HG02885 (cell line): ENCODE data around the gene FAM3A.

ENCODE experiments used
- ATAC-seq: cut with Tn5 transposase; IDR thresholded peaks from one replicate; pipeline ENCODE4 v1.9.1; 2021; ENCODE audit warnings: mild to moderate bottlenecking; ENCODE audit not compliant: unreplicated experiment, poor library complexity

FAM3A gene

DNA sequence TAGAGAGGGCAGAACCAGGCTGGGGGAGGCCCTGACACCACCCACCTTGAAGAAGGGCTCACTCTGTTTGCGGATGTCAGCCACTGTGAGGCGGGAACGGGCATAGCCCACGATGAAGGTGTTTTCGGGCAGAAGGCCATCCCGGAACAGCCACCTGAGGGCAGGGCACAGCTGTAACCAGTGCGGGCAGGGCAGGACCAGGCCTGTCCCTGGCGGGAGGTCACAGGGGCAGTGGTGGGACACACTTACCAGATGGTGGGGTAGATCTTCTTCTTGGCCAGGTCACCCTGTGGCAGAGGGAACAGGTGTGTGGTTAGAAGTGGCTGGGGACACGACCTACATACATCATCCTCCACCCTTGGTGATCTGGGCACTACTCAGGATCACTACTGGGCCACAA, 19.9 kb upstream of the FAM3A start:
- no peak for ATAC-seq

DNA sequence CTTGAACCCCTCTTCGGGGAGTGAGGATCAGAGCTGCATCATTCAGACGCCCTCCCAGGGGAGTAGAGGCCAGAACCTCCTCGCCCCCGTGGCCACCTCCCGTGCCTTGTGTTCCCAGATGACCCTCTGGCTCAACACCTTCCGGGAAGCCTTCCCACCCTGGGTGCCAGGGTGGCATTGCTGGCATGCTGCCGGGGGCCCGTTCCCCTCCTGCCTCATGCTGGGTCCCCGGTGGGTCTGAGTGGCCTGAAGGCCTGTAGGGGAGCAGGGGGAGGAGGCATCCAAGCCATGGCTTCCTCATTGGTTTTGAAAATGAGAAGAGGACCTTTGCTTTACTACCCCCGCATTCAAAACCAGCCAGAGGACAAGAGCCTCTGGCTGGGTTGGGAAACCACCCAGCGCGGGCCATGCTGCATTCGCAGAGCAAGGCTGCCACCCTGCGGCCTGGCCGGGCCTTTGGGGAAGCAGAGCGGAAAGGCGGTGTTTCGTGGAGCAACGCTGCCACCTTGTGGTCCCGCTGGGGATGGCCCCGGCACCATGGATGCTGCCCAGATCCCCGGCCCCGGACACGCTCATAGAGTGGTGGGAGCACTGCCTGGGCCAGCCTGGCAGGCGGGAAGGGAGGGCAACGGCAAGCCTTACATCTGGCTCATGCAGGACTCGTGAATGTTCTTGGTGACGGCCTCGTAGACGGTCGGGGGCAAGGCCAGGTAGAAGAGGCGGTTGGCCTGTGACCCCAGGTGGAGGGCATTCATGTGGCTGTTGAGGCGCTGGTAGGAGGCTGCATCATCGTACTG, 18.7 kb upstream of the FAM3A start:
- ATAC-seq: peak; percentile 94

DNA sequence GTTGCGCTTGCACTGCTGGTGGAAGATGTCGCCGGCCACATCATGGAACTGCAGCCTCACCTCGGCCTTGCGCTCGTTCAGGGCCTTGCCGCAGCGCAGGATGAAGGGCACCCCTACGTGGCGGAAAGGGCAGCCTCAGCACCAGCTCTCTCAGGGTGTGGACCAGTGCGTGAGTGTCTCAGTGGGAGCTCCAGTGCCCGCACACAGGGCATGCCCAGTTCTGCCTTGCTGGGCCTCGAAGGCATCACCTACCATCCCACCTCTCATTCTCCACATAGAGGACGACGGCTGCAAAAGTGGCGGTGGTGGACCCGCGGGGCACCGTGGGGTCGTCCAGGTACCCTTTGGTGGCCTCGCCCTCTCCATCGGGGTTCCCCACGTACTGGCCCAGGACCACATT, 16.7 kb upstream of the FAM3A start:
- ATAC-seq: no peak

DNA sequence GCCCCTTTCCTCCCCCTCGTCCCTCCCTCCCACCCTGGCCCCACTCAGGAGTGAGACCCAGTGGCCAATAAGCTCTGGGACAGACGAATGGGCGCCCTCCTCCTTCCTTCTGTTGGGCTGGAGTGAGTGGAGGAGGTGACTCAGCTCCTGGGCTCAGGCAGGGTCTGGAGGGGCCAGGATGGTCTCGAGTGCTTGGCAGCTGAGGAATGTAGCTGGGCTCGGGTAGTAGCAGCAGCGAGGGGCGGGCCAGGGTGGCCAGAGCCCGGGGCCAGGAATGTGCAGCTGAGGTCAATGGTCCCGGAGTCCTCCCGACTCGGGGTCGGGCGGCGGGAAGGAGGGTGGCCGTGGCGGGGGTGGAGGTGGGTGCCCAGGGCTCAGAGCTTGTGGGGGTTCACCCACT, 15.6 kb upstream of the FAM3A start:
- no peak for ATAC-seq

DNA sequence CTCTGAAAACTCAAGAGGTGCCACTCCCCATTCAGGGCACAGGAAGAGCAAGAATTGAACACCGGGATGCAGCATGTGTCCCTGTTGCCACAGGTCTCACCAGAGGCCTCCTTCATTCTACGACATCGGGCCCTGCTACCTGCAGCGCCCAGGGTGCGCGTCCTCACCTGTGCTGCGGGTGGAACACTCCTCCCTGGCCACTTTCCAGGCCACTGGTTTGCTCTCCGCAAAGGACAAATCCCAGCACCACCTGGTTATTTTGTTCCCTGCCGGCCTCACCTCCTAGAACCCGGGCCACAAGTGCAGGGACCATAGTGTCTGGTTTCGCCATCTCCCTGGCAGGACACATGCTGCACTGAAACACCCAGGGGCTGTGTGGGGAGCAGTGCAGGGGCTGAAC, 14.3 kb upstream of the FAM3A start:
- ATAC-seq: no peak

DNA sequence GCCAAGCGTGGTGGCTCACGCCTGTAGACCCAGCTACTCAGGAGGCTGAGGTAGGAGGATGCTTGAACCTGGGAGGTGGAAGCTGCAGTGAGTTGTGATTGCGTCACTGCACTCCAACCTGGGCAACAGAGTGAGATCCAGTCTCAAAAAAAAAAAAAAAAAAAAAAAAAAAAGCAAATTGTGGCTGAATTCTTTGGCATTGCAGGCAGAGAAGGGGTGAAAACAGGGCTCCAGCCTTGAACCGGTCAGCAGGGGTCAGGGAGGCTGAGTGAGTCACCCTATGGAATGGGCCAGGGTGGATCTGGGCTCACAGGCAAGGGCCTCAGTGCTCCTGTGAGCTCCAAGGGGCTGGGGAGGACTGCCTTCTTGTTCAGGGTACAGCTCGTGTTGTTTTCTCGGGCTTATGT, 13.2 kb upstream of the FAM3A start:
- no peak for ATAC-seq

DNA sequence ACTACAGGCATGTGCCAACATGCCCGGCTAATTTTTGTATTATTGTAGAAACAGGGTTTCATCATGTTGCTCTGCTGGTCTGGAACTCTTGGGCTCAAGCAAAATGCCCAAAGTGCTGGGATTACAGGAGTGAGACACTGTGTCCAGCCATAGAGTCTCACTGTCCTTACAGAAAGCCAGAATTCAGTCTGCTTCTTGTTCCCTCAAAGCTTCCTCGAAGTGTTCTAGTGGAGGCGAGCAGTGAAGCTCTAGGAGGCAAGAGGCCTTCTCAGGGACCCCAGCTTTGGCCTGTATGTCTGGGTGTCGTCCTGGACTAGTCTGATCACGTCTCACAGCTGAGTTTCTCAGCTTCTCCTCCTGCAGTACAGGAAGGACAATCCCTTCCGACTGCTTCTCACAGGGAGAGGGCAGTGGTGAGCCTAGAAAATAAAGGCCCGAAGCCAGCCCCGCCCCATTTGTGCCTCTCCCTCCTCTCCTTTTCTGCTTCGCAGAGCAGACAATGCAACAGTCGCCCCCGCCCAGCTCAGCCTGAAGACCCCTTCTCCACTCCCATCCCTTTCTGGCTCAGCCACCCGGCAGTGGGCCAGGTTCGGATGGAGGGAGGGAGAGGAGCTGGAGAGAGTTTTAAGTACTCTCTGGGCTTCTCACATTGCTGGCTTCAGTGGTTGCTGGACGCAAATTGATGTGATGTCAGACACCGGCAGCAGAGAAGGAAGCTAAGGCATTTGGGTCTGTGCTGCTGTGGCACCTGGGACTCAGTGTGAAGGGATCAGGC, 11.1 kb upstream of the FAM3A start:
- peak; percentile 78 for ATAC-seq

DNA sequence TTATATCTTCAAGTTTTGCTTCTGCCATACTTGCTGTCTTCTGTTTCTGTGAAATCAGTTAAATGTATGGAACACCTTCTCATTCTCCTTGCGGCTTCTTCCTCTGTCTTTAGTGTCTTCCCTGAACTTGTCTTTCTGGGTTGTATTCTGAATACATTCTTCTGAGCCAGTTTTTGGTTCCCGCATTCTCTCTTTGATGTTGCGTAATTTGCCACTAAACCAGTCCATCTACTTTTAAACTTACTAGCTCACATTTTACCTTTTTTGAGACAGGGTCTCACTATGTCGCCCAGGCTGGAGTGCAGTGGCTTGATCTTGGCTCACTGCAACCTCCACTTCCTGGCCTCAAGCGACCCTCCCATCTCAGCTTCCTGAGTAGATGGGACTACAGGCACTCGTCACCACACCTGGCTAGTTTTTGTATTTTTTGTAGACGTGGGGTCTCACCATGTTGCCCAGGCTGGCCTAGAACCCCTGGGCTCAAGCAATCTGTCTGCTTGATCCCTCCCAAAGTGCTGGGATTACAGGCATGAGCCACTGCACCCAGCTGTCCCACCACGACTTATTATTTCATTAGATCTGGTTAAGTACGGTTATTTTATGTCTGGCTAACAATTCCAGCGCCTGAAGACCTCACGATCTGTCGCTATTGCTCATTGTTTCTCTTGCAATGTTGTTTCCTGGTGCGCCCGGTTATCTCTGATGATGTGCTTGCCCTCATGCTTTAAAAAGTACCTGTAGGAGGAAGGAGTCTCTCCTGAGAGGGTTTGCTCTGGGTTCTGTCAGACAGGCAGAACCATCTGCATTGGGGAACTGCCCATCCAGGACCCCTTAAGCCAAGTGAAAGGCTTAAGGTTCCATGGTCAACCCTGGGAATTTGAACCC, 9.8 kb upstream of the FAM3A start:
- ATAC-seq: no peak

DNA sequence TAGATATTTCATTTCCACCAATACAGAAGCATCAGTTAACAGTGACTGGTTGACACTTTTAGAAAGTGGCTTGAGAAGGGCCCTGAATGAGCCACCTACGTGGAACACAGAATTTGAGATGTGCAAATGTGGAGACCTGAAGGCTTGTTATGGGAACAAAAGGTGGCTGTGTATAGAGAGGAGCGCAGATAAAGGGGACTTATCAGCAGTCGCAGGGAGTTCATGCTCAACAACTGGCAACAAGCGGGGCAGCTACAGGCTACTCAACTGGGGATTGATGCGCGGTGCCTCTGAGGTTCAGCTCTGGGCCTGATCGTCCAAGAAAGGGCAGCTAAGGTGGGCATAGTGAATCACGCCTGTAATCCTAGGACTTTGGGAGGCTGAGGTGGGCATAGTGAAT, 3.4 kb upstream of the FAM3A start:
- no peak for ATAC-seq

DNA sequence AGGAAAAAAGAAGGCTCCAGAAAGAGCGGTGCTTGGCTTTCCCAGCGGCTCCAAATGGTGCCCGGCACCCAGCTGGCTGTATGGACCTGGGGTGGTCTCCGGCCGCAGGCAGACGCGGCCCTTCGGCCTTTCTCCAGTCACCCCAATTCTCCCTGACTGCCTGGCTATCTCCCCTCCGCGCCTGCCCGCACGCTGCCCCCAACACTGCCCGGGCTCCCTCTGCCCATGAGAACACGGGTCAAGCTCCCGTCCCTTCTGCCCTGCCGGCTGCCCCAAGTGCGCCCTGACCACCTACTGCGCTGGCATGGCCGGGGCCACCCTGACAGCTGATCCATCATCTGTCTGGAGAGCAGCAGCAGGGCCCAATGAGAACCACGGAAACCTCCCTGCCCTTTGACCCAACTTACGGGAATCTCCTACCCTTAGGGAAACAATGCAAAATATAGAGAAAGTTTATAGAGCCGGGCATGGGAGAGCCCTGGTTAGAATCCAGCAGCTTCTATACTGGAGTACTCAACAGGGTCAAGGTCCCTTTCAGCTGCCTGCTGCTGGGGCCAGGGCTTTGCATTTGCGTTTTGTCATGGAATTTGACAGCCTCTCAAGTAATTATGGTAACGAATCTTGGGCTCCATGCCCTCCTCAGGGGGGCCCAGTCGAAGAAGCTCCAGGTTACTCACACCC, 1.2 kb upstream of the FAM3A start:
- no peak for ATAC-seq

DNA sequence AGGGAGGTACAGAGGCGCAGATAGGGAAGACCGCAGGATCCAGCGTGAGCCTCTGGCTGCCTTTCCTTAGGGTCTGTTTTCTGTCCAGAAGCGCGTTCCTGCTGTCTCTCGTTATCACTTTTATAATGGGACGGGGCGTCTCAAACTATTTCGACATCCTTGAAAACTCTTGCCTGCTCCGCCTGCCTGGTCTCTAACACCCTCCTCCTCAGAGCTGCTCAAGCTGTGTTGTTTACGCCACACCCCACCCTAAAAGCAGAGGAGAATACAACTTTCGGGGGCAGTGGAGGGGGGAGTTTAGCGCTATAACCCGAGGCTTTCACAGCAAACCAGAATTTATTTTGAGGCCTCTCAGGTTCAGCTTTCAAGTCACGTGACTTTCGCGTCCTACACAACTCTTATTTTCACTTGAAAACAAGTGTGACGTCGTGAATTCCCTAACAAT, 646 bp upstream of the FAM3A start:
- no peak for ATAC-seq

DNA sequence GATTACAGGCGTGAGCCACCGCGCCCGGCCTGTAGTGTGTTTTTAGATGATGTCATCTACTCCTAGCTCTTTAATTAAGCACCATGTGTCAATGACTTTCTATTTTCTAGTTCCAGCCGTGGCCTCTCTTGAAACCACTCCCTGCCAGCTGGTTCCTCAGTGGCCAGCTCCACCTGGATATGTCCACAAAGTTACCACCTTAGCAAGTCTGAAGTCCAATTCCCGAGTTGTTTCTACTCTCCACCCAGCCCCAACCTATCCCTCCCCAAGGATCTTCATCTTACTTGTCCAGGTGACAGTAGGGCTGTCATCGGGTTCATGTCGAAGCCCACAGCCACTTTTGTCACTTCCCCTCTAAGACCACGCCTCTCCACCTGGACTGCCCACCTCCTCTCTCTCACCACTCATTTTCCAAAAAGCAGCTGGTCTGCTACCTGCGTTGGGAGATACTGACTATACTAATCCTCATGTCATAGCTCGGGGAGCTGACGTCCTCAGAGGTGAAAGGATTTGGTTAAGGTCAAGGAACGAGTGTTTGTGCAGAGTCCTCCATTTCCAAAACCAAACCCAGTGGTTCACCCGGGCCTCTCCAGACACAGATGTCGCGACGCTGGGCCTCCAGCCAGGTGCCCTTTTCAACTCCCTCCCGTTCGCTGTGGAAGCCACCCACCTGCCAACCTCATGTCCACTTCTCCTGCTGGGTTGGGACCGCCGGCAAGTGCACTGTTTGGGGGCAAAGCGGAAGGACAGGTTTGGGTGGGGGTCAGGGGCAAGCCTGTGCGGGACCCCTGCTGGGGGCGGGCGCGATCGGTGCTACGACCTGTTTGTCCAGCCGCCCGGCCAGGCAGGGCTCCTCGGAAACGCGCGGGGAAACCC, 704 bp downstream of the FAM3A start:
- no peak for ATAC-seq

DNA sequence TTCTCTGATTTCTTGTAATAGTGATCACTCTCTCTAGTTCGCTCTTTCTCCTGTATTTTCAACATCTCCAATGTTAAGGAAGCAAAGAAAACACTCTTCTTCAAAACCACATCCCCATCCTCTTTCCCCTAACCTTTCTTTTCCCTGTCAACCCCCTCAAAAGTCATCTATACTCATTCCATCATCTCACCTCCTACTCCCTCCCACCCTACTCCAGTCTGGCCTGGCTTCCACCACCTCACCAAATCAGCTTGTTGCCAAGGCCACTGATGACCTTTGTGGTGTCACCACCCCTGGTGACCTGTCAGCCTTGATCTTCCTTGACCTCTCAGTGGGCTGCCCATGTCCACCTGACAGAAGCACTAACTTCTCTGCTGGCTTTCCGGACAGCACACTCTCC, 2.3 kb downstream of the FAM3A start:
- ATAC-seq: no peak

DNA sequence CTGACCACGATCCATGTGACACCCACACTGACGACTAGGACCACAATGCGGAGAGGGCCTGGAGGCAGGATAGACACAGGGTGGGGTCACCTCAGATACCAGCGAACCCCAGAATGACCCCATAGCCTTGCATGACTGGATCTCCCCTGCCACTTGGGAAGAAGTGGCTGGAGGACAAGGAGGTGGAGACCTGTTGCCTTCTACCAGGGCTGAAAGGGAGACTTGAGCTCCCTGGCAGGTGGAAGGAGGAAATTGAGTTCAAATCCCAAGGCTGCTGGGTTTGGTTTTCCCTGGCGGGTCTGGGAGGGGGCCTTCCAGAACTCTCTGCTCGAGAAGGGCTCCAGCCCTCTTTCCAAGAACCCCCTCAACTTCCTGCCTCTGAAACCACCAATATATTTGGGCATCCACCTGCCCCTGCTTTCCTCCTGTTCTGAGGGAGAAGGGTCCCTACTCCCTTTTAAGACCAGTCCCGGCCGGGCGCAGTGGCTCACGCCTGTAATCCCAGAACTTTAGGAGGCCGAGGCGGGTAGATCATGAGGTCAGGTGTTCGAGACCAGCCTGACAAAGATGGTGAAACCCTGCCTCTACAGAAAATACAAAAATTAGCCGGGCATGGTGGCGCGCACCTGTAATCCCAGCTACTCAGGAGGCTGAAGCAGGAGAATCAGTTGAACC, 3.0 kb downstream of the FAM3A start:
- ATAC-seq: no peak

DNA sequence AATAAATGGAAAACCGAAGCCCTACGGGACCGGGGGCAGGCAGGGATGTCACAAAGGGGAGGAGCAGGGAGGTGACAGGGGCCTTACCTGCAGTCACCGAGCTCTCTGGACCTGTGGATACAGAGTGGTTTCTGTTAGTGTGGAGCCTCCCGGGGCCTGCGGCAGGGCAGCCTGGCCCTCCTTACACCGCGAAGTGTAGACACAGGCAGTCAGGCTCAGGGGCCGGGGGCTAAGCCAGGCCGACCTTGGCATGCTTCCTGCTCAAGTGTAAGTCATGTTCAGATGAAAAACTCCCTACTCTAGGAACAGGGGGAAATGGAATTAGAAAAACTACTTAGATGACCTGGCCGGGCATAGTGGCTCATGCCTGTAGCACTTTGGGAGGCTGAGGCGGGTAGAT, 4.3 kb downstream of the FAM3A start:
- no peak for ATAC-seq

DNA sequence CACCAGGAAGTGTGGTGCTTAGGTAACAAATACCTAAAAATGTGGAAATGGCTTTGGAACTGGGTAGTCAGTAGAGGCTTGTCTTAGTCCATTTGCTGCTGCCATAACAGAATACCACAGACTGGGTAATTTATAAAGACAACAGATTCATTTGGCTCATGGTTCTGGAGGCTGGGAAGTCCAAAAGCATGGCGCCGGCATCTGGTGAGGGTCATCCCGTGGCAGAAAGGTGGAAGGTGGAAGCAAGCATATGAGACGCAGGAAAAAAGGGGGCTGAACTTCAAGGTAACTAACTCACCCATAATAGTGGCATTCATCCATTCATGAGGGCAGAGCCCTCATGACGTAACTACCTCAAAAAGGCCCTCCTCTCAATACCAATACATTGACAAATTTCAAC, 6.6 kb downstream of the FAM3A start:
- ATAC-seq: no peak

DNA sequence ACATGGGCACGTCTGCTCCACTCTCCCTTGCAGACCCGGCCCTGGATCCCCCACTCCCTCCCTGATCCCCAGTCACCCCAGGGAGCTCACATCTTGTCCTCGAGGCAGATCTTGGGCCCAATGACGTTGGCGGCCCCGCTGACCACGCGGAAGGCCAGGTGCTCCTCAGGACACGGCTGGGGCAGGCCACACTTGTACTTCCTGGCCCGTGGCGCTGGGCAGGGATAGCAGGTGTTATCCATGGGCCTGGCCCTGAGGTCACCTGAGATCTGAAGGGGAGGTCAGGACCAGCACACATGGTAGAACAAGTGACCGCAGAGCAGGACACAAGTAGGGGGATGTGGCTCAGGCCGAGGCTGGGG, 7.7 kb downstream of the FAM3A start:
- no peak for ATAC-seq

DNA sequence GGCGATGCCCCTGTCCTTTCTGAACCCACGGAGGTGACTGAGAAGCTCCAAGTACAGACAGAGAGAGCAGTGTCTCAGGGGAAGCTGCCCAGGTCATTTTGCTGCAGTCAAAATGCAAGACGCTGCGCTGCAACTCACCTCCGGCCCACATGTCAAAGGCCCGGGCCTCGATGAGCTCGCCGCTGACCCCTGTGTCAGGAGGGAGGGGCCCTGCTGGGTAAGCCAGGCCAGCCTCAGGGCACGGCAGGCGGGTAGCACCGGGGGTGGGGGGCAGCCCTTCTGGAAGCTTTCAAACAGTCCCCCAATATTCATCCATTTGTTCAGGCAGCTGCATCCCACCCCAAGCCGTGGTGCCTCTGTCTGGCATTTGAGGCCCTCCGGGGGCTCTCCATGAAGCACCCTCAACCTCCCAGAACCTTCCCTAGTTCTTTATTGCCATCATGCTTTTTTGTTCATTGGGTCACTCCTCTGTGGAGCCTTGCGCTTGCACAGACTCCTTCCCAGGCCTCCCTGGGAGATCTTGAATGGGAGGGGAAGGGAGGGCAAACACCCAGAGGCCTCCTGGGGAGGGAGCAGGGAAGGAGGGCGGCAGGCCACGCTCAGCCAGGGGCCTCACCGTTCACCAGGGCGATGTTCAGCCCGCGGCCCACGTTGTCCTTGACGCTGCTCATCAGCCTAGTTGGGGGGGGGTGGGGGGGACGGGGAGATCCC, 8.2 kb downstream of the FAM3A start:
- no peak for ATAC-seq
